ENCODE measurements around the gene EIF4E. TPM values are rescaled to one million over a fixed set of nuclear protein-coding genes. Genes with fewer than 3 reads are reported as not detected.
"Not testable (repeated sequence)": the region's sequence is repeated elsewhere in the genome, so short reads cannot be mapped to it uniquely, and the experiment has no call there.

The EIF4E gene
- polyA plus RNA-seq, 4 donors, result 119 to 137 (median 127) TPM

DNA sequence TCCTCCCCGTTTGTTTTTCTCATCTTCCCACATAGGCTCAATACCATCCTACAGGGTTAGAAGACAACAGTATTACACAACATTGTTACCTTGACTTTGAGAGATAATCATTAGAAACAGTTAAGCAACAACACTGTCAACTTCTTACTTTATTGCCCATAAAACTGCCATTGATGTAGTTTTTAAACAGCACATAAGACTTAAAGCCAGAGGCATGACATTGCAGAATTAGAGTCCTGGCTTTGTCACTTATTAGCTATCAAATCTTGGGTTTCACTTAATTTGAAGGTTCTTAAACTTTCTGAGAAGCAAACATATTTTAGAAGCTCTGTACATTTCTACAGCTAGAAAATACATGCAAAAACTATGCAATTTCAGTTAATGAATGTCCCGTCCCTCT lies 41.8 kb downstream of the EIF4E start:
- no peak for DNase-seq (ENCODE audit: low read depth in 4 of 4, low spot score in 3 of 4)

DNA sequence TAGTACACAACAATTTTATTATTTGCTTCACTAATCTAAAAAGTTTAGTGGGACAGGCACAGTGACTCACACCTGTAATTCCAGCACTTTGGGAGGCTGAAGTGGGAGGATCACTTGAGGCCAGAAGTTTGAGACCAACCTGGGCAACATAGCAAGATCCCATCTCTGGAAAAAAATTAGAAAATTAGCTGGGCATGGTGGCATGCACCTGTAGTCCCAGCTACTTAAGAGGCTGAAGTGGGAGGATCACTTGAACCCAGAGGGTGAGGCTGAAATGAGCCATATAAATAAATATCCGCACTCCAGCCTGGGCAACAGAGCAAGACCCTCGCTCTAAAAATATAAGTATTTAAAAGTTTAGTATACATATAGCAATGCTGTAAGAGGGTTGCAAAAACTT lies 42.6 kb downstream of the EIF4E start:
- DNase-seq (ENCODE audit: low read depth in 4 of 4, low spot score in 3 of 4), result not testable (repeated sequence)

GRCh38 chr4:98880884-98881283 lies 48.0 kb downstream of the EIF4E start:
- not testable (repeated sequence) for DNase-seq (ENCODE audit: low read depth in 4 of 4, low spot score in 3 of 4)

- DNase-seq (ENCODE audit: low read depth in 4 of 4, low spot score in 3 of 4), result no peak
Observed at GRCh38 chr4:98879515-98879914, 49.4 kb downstream of the EIF4E start.

GRCh38 chr4:98873059-98873458 lies 55.9 kb downstream of the EIF4E start:
- DNase-seq (ENCODE audit: low read depth in 4 of 4, low spot score in 3 of 4), result no peak

DNA sequence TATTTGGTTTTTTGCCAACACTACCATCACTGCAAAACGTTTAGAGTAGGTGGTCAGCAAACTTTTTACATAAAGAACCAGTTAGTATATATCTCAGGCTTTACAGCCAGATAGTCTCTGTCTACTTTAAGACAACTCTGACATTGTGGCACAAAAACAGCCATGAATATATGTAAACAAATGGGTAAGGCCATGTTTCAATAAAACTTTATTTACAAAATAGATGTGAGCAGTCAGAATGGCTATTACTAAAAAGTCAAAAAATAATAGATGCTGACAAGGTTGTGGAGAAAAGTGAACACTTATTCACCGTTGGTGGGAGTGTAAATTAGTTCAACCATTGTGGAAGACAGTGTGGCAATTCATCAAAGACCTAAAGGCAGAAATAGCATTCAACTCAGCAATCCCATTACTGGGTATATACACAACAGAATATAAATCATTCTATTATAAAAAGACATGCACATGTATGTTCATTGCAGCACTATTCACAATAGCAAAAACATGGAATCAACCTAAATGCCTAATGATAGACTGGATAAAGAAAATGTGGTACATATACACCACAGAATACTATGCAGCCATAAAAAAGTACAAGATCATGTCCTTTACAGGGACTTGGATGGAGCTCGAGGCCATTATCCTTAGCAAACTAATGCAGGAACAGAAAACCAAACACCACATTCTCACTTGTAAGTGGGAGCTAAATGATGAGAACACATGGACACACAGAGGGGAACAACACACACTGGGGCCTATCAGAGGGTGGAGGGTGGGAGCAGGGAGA lies 56.6 kb downstream of the EIF4E start:
- not testable (repeated sequence) for DNase-seq (ENCODE audit: low read depth in 4 of 4, low spot score in 3 of 4)

DNA sequence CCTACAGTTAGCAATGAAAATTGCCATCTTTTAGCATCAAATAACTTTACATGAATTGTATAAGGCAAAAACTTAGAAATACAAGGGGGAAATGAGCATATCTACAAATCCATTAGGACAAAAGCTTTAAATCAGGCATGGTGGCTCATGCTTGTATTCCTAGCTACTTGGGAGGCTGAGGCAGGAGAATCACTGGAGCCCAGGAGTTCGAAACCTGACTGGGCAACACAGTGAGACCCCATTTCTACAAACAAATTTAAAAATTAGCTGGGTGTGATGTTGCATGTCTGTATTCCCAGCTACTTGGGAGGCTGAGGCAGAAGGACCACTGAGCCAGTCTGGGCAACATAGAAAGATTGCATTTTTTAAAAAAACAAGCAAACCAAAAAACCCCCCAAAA lies 61.3 kb downstream of the EIF4E start:
- no peak for DNase-seq (ENCODE audit: low read depth in 4 of 4, low spot score in 3 of 4)

- no peak for DNase-seq (ENCODE audit: low read depth in 4 of 4, low spot score in 3 of 4)
Observed at GRCh38 chr4:98865059-98865458, 63.9 kb downstream of the EIF4E start.

DNA sequence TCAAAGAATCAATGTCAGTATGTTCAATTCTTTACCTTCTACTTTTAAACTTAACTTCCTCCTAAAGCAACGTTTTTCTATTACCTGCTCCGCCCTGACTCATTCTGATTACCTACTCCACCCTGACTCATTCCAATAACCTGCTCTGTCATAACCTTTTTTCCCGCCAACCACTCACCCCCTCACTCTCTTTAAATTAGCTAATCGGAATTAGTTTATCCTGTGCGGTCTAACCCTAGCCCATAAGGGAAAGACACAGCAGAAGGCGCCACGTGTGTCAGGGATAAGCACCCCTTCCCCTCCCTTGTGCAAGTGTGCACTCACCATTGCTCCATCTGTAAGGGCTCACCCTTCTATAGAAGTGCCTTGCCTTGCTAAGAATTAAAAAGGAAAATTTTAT lies 64.4 kb downstream of the EIF4E start:
- no peak for DNase-seq (ENCODE audit: low read depth in 4 of 4, low spot score in 3 of 4)

DNA sequence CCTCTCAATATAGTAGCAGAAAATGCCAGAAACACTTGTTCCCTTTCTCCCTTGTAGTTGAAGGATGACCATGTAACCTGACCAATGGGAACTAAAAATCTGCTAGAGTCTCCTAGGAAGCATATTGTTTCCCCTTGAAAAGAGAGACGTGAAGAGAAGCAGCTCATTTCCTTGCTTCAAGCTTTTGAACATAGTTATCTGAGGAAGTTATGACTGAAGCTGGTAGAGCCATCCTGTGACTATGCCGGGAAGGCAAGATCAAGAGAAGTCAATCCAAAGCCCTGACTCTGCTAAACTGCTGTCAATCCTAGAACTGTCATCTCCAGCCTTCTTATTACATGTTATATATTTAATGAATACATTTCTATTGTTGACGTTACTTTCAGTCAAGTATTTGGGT lies 66.6 kb downstream of the EIF4E start:
- DNase-seq (ENCODE audit: low read depth in 4 of 4, low spot score in 3 of 4), result no peak

- no peak for DNase-seq (ENCODE audit: low read depth in 4 of 4, low spot score in 3 of 4)
Observed at GRCh38 chr4:98861100-98861884, 67.6 kb downstream of the EIF4E start.

GRCh38 chr4:98851806-98852205 lies 77.1 kb downstream of the EIF4E start:
- no peak for DNase-seq (ENCODE audit: low read depth in 4 of 4, low spot score in 3 of 4)

DNA sequence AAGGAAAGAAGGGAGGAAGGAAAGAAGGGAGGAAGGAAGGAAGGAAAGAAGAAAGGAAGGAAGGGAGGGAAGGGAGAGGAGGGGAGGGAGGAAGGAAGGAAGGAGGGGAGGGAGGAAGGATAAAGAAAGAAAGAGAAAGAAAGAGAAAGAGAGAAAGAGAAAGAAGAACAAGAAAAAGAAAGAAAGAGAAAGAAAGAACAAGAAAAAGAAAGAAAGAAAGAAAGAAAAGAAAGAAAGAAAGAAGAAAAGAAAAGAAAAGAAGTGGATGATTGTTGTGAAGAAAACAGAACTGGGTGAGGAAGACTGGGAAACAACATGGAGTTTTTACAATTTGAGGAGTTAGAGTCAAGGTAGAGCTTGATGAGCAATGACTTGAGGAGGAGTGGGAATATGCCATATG lies 78.0 kb downstream of the EIF4E start:
- DNase-seq (ENCODE audit: low read depth in 4 of 4, low spot score in 3 of 4), result no peak

DNA sequence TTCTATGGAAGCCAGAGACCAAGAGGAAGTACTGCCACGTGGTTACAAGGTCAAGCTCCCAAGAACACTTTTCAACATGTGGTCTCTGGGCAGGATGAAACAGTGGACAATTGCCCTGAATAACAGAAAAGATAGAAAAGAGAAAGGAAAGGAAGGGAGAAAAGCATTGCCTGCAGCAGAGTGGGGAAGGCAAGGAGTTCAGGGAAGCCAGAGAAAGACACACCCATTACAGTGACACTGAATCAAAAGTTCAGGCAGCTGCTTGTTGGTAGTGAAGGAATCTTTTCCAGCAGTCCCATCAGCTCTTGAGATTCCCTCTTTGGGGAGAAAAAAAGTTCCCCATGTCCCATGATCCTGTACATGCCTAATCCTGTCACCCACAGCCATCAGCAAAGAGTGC lies 80.5 kb downstream of the EIF4E start:
- no peak for DNase-seq (ENCODE audit: low read depth in 4 of 4, low spot score in 3 of 4)

GRCh38 chr4:98845960-98846359 lies 83.0 kb downstream of the EIF4E start:
- DNase-seq (ENCODE audit: low read depth in 4 of 4, low spot score in 3 of 4), result no peak

DNA sequence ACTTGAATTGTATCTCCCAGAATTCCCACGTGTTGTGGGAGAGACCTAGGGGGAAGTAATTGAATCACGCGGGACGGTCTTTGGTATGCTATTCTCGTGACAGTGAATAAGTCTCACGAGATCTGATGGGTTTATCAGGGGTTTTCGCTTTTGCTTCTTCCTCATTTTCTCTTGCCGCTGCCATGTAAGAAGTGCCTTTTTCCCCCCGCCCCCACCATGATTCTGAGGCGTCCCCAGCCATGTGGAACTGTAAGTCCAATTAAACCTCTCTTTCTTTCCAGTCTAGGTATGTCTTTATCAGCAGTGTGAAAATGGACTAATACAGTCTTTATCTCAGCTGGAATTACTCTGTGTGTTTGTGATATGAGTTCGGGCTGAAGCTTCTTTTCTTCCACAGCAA lies 86.0 kb downstream of the EIF4E start:
- not testable (repeated sequence) for DNase-seq (ENCODE audit: low read depth in 4 of 4, low spot score in 3 of 4)

DNA sequence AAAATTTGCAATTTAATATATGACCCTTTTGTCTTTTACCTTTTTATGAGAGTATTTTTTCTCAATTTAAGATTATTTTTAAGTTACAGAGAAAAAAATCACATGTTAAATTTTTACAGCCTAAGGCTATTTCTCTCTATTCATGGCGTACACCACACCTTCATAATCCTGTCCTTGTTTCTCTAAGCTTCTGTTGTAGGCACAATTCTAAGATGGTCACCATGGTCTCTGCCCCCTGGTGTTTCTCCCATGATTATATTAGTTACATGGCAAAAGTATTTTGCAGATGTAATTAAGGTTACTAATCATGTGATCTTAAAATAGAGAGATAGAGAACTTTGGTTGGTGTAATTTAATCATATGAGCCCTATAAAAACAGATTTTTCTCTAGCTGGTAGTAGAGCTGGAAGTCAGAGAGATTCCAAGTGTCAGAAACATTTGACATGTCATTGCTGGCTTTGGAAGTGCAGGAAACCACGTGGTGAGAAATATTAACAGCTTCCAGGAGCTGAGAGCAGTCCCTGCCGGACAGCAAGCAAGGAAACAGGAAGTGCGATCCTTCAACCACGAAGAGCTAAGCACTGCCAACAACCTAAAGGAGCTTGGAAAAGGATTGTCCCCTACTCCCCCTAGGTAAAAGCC lies 89.8 kb downstream of the EIF4E start:
- no peak for DNase-seq (ENCODE audit: low read depth in 4 of 4, low spot score in 3 of 4)

GRCh38 chr4:98838531-98838930 lies 90.4 kb downstream of the EIF4E start:
- DNase-seq (ENCODE audit: low read depth in 4 of 4, low spot score in 3 of 4), result no peak

- no peak for DNase-seq (ENCODE audit: low read depth in 4 of 4, low spot score in 3 of 4)
Observed at GRCh38 chr4:98833384-98833783, 95.5 kb downstream of the EIF4E start.

GRCh38 chr4:98831036-98831435 lies 97.9 kb downstream of the EIF4E start:
- DNase-seq (ENCODE audit: low read depth in 4 of 4, low spot score in 3 of 4), result not testable (repeated sequence)

Data from right renal pelvis (tissue), 4 donors.